B cell (primary cell): Measurements from ENCODE around the gene LDB3. TPM values are rescaled to one million over a fixed set of nuclear protein-coding genes. Genes with fewer than 3 reads are reported as not detected.

Experiments
- ATAC-seq: fragments of 200-7000 bp; cut with Tn5 transposase; one replicate; pipeline ENCODE4 v1.10.0; 2021; ENCODE audit warnings: low read depth, mild to moderate bottlenecking, moderate number of reproducible peaks, moderate library complexity
- CTCF ChIA-PET: fragments of 350-600 bp; sonication (Branson Sonifier 250); formaldehyde crosslinking; loops from one replicate; lab custom pipeline; 2021; ENCODE audit warnings: antibody characterized with exemption, inconsistent platforms; lab: Charles Lee
- POLR2A ChIA-PET: fragments of 350-600 bp; sonication (Branson Sonifier 250); formaldehyde crosslinking; loops from one replicate; lab custom pipeline; 2021; ENCODE audit warnings: antibody characterized with exemption; lab: Charles Lee
- DNase-seq: peaks from one replicate; pipeline ENCODE4 v3.0.0; 2013
- H2AFZ ChIP-seq: 2 replicates; pipeline ENCODE4 v1.6.1; 2012; ENCODE audit warnings: mild to moderate bottlenecking, low read depth, low read length; ENCODE audit not compliant: insufficient read depth, poor library complexity, severe bottlenecking
- H3K27ac ChIP-seq, 2 donors: 1 replicate in 1 of 2; 2 replicates in 1 of 2; pipeline ENCODE4 v1.5.1; 2012 to 2013; ENCODE audit warnings: low read length in 2 of 2, mild to moderate bottlenecking in 2 of 2, moderate library complexity in 1 of 2
- H3K27me3 ChIP-seq, 4 experiments: fragments of 200-600 bp in 1 of 4; sonication (generic) in 1 of 4; replicated peaks in 1 of 4; 1 replicate in 2 of 4; 2 replicates in 2 of 4; pipeline versions ENCODE4 v1.6.1 to v1.7.0; 2013 to 2016; ENCODE audit warnings: low read length in 3 of 4, mild to moderate bottlenecking in 2 of 4, mixed read lengths in 1 of 4, moderate library complexity in 1 of 4; ENCODE audit not compliant: insufficient read depth in 4 of 4, control insufficient read depth in 3 of 4; ENCODE audit errors: control extremely low read depth in 1 of 4
- H3K36me3 ChIP-seq, 2 experiments: replicated peaks in 1 of 2; 1 replicate in 1 of 2; 2 replicates in 1 of 2; pipeline versions ENCODE4 v1.6.1 to v1.7.1; 2013; ENCODE audit warnings: low read length in 1 of 2; ENCODE audit not compliant: insufficient read depth in 2 of 2, control insufficient read depth in 1 of 2; ENCODE audit errors: control extremely low read depth in 1 of 2, extremely low read depth in 1 of 2
- H3K4me1 ChIP-seq, 2 donors: fragments of 200-600 bp in 1 of 2; sonication (generic) in 1 of 2; 1 replicate in 1 of 2; 2 replicates in 1 of 2; pipeline versions ENCODE4 v1.5.1 to v1.6.1; 2013 to 2017; ENCODE audit warnings: low read length in 2 of 2; ENCODE audit not compliant: control insufficient read depth in 2 of 2, insufficient read depth in 2 of 2
- H3K4me2 ChIP-seq: replicated peaks from 2 replicates; pipeline ENCODE3; 2012; ENCODE audit warnings: mild to moderate bottlenecking, low read depth, low read length; ENCODE audit not compliant: poor library complexity, severe bottlenecking
- H3K4me3 ChIP-seq, 5 experiments: fragments of 200-600 bp in 1 of 5; sonication (generic) in 1 of 5; 1 replicate in 3 of 5; 2 replicates in 2 of 5; pipeline versions ENCODE4 v1.5.1 to v1.7.0; 2011 to 2016; ENCODE audit warnings: low read length in 4 of 5, mild to moderate bottlenecking in 4 of 5, low read depth in 2 of 5, control low read depth in 1 of 5, moderate library complexity in 1 of 5; ENCODE audit not compliant: insufficient read depth in 1 of 5; ENCODE audit errors: control extremely low read depth in 1 of 5, extremely low read depth in 1 of 5
- H3K79me2 ChIP-seq: fragments of 200-600 bp; sonication (generic); one replicate; pipeline ENCODE4 v1.6.0; 2016; ENCODE audit warnings: low read length; ENCODE audit not compliant: control insufficient read depth, insufficient read depth
- H3K9ac ChIP-seq: fragments of 200-600 bp; sonication (generic); 2 replicates; pipeline ENCODE4 v1.6.1; 2017; ENCODE audit warnings: mild to moderate bottlenecking, low read length, moderate library complexity
- H3K9me3 ChIP-seq, 3 donors: one replicate each; pipeline versions ENCODE4 v1.6.1 to v1.7.1; 2013; ENCODE audit warnings: low read length in 2 of 3; ENCODE audit not compliant: control insufficient read depth in 2 of 3, insufficient read depth in 1 of 3; ENCODE audit errors: control extremely low read depth in 1 of 3
- H4K20me1 ChIP-seq: 2 replicates; pipeline ENCODE4 v1.6.0; 2012; ENCODE audit warnings: mild to moderate bottlenecking, low read length; ENCODE audit not compliant: insufficient read depth, control insufficient read depth, poor library complexity, severe bottlenecking
- H3K27ac Mint-ChIP-seq: one replicate; pipeline ENCODE4 v1.8.0; 2021; ENCODE audit warnings: mixed read lengths
- H3K27me3 Mint-ChIP-seq: one replicate; pipeline ENCODE4 v1.8.0; 2021; ENCODE audit warnings: mixed read lengths
- H3K4me1 Mint-ChIP-seq: one replicate; pipeline ENCODE4 v1.8.0; 2021; ENCODE audit warnings: mixed read lengths
- H3K4me3 Mint-ChIP-seq: one replicate; pipeline ENCODE4 v1.8.0; 2021; ENCODE audit warnings: mixed read lengths
- H3K9me3 Mint-ChIP-seq: one replicate; pipeline ENCODE4 v1.8.0; 2022; ENCODE audit warnings: mixed read lengths; ENCODE audit not compliant: insufficient read depth
- EZH2 ChIP-seq: IDR thresholded peaks from 2 replicates; pipeline ENCODE4 v1.6.1; 2012; ENCODE audit warnings: borderline replicate concordance, low read depth, mild to moderate bottlenecking, moderate library complexity, low read length; ENCODE audit not compliant: insufficient read depth, poor library complexity, severe bottlenecking
- WGBS: methylation state at CpG from one replicate; pipeline ENCODE4 v1.1.5; 2013; ENCODE audit warnings: missing lambda C conversion rate; ENCODE audit not compliant: insufficient coverage; 5-methylcytosine and 5-hydroxymethylcytosine counted together
- intact Hi-C: fragments of 100-400 bp; cut with micrococcal nuclease; formaldehyde crosslinking; loops from one replicate; pipeline ENCODE4 v1.10.0; 2022
- polyA plus RNA-seq: library from polyadenylated mRNA; depleted of rRNA; stranded (reverse); fragments of >200 nt; gene quantifications from 2 replicates; pipeline ENCODE4 v1.2.3, GENCODE V29; 2012
- total RNA-seq, 2 donors: library from RNA; stranded (reverse); fragments of 120-200 nt in 1 of 2; gene quantifications; 1 replicate in 1 of 2; 2 replicates in 1 of 2; pipeline versions ENCODE4 v1.2.3 to v1.2.4, GENCODE V29; 2013 to 2022
- TF ChIP-seq, protein P1 (sequence below): fragments of 200-600 bp; IDR thresholded peaks from one replicate; pipeline ENCODE4 v1.8.0; 2022; ENCODE audit warnings: antibody characterized with exemption, mild to moderate bottlenecking

LDB3 gene
- total and polyA plus RNA-seq, 2 donors (not counting 1 experiment from before 2014, with no cell fraction given): 0.01 to 0.07 TPM

DNA sequence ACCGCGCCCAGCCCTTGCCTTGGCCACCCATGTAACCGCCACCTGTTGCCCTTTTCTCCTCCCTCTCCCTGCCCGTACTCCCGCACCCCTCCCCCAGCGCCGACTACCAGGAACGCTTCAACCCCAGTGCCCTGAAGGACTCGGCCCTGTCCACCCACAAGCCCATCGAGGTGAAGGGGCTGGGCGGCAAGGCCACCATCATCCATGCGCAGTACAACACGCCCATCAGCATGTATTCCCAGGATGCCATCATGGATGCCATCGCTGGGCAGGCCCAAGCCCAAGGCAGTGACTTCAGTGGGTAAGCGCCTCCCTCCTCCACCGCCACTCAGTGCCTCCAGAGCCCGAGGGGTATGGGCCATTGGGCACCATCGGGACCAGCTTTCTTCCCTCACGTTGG, 18.7 kb downstream of the LDB3 start:
- H2AFZ ChIP-seq: no peak overlapping the region
- Mint-ChIP-seq H3K4me1 (peaks cover 5% of the 10 kb centered on the region), H3K27me3 (peaks cover 10% of the 10 kb centered on the region), H3K27ac (no peak overlapping the region), H3K9me3 (no peaks in the 10 kb centered on the region), H3K4me3 (no peak overlapping the region)
- H3K4me2 ChIP-seq: no peak overlapping the region
- ChIA-PET CTCF (interaction anchor here (0.7 to 3.8 kb wide), 3 partner anchors 13 to 213 kb away, joined by 3 to 32 read pairs (median 3); no protein-coding TSS in a partner anchor), POLR2A (no interaction called here)
- H3K4me1 ChIP-seq: peaks cover 5 to 6% of the 10 kb centered on the region in 2 donors
- no peaks in the 10 kb centered on the region for H3K36me3 ChIP-seq
- no peaks in the 10 kb centered on the region for H3K9me3 ChIP-seq
- ATAC-seq: no peak
- no peaks in the 10 kb centered on the region for H3K79me2 ChIP-seq
- 95% methylated on average over 17 of the region's 19 CpGs for WGBS
- DNase-seq: no peak
- H3K27me3 ChIP-seq: peaks cover 0 to 6% (median 0%) of the 10 kb centered on the region in 4 experiments
- TF ChIP-seq, protein P1, sequence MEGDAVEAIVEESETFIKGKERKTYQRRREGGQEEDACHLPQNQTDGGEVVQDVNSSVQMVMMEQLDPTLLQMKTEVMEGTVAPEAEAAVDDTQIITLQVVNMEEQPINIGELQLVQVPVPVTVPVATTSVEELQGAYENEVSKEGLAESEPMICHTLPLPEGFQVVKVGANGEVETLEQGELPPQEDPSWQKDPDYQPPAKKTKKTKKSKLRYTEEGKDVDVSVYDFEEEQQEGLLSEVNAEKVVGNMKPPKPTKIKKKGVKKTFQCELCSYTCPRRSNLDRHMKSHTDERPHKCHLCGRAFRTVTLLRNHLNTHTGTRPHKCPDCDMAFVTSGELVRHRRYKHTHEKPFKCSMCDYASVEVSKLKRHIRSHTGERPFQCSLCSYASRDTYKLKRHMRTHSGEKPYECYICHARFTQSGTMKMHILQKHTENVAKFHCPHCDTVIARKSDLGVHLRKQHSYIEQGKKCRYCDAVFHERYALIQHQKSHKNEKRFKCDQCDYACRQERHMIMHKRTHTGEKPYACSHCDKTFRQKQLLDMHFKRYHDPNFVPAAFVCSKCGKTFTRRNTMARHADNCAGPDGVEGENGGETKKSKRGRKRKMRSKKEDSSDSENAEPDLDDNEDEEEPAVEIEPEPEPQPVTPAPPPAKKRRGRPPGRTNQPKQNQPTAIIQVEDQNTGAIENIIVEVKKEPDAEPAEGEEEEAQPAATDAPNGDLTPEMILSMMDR: no peak
- no peak for TF ChIP-seq EZH2
- no peak overlapping the region for H3K4me3 ChIP-seq
- H3K27ac ChIP-seq: no peak overlapping the region
- intact Hi-C loops: no loop called here
- no peak overlapping the region for H3K9ac ChIP-seq
- no peaks in the 10 kb centered on the region for H4K20me1 ChIP-seq

DNA sequence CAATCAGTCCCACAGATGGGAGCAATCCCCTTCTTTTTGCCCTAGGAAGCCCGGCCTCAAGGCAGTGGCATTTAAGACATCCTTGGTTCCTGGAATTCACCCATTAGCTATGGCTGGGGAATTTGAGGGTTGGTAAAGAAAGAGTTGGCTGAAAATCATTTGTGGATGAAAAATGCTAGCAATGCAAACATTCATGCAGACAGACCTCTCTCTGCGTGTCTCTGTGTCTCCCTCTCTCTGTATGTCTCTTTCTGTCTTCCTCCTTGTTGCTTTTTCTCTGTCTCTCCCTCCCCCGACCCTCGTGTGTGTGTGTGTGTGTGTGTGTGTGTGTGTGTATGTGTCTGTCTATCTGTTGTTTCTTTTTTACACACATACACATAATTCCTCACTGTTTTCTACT, 19.4 kb downstream of the LDB3 start:
- TF ChIP-seq, protein P1: no peak
- no peak for TF ChIP-seq EZH2
- Histone ChIP-seq H3K27me3 (peaks cover 0 to 6% (median 0%) of the 10 kb centered on the region in 4 experiments), H3K9ac (no peak overlapping the region), H3K36me3 (no peaks in the 10 kb centered on the region), H2AFZ (no peak overlapping the region), H3K9me3 (no peaks in the 10 kb centered on the region), H3K4me2 (no peak overlapping the region), H3K79me2 (no peaks in the 10 kb centered on the region), H3K27ac (no peak overlapping the region), H3K4me1 (peaks cover 5 to 6% of the 10 kb centered on the region in 2 donors), H3K4me3 (no peak overlapping the region), H4K20me1 (no peaks in the 10 kb centered on the region)
- DNase-seq: no peak
- intact Hi-C loops: loop anchor here (1.0 kb wide), 1 partner anchor 212 kb away; no protein-coding TSS in a partner anchor
- Mint-ChIP-seq H3K4me3 (no peak overlapping the region), H3K27me3 (peaks cover 10% of the 10 kb centered on the region), H3K4me1 (peaks cover 5% of the 10 kb centered on the region), H3K27ac (no peak overlapping the region), H3K9me3 (no peaks in the 10 kb centered on the region)
- ChIA-PET CTCF (interaction anchor here (0.7 to 3.8 kb wide), 6 partner anchors 13 to 212 kb away, joined by 3 to 32 read pairs (median 4); no protein-coding TSS in a partner anchor), POLR2A (no interaction called here)
- WGBS: no CpG with 5 or more reads among the region's 4 CpGs
- no peak for ATAC-seq
